ENCODE data around the gene LENEP.

Gene LENEP

DNA sequence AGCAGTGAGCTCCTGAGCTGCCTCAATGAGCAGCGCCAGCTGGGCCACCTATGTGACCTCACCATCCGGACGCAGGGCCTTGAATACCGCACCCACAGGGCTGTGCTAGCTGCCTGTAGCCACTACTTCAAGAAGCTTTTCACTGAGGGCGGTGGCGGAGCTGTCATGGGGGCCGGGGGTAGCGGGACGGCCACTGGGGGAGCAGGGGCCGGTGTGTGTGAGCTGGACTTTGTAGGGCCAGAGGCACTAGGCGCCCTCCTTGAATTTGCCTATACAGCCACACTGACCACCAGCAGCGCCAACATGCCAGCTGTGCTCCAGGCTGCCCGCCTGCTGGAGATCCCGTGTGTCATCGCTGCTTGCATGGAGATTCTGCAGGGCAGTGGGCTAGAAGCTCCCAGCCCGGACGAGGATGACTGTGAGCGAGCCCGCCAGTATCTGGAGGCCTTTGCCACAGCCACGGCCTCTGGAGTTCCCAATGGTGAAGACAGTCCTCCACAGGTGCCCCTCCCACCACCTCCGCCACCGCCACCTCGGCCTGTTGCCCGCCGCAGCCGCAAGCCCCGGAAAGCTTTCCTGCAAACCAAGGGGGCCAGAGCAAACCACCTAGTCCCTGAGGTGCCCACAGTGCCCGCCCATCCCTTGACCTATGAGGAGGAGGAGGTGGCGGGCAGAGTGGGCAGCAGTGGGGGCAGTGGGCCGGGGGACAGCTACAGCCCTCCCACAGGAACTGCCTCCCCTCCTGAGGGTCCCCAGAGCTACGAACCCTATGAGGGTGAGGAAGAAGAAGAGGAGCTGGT, 21.5 kb downstream of the LENEP start:
- TF ChIP-seq, protein P1, sequence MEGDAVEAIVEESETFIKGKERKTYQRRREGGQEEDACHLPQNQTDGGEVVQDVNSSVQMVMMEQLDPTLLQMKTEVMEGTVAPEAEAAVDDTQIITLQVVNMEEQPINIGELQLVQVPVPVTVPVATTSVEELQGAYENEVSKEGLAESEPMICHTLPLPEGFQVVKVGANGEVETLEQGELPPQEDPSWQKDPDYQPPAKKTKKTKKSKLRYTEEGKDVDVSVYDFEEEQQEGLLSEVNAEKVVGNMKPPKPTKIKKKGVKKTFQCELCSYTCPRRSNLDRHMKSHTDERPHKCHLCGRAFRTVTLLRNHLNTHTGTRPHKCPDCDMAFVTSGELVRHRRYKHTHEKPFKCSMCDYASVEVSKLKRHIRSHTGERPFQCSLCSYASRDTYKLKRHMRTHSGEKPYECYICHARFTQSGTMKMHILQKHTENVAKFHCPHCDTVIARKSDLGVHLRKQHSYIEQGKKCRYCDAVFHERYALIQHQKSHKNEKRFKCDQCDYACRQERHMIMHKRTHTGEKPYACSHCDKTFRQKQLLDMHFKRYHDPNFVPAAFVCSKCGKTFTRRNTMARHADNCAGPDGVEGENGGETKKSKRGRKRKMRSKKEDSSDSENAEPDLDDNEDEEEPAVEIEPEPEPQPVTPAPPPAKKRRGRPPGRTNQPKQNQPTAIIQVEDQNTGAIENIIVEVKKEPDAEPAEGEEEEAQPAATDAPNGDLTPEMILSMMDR (IDR thresholded peaks at IDR 0.05), result no peak
- no peak overlapping the region for H3K4me3 ChIP-seq
- peak overlapping the region in 1 of 2 donors; percentile 97 for H3K27ac ChIP-seq
- no peak for DNase-seq (ENCODE audit: low spot score)

DNA sequence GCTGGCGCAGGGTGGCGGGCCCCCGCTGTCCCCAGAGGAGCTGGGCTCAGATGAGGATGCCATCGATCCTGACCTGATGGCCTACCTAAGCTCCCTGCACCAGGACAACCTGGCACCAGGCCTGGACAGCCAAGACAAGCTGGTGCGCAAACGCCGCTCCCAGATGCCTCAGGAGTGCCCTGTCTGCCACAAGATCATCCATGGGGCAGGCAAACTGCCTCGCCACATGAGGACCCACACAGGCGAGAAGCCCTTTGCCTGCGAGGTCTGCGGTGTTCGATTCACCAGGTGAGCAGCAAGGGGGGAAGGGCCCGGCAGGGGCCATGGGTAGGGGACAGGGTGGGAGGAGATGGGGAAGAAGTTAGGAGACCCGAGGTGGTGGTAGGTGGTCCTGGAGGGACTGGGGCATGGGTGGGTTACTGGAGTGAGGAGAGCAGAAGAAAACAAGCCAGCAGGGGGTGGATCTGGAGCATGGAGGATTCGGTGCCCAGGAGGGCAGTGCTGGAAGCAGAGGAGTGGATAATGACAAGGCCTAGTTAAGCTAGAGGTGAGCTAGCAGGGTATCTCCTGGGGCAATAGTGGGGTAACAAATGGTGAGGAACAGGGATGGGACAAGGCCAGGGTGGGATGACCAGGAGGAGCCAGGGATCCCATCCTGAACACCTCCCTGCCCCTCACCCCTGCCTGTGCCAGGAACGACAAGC, 22.3 kb downstream of the LENEP start:
- no peak for DNase-seq (ENCODE audit: low spot score)
- Histone ChIP-seq H3K4me3 (no peak overlapping the region), H3K27ac (peak overlapping the region in 1 of 2 donors; percentile 97)
- TF ChIP-seq, protein P1 (IDR thresholded peaks at IDR 0.05), result no peak

DNA sequence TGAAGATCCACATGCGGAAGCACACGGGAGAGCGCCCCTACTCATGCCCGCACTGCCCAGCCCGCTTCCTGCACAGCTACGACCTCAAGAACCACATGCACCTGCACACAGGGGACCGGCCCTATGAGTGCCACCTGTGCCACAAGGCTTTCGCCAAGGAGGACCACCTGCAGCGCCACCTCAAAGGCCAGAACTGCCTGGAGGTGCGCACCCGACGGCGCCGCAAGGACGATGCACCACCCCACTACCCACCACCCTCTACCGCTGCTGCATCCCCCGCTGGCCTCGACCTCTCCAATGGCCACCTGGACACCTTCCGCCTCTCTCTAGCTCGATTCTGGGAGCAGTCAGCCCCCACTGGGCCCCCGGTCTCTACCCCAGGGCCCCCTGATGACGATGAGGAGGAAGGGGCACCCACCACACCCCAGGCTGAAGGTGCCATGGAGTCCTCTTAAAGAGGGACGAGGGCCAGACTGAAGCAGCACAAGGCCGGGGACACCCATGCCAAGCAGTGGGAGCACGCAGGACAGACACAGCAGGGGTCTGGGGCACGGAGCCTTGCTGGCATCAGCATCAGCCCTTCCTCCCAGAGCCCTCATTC, 22.9 kb downstream of the LENEP start:
- H3K27ac ChIP-seq, result peak overlapping the region; percentile 84 to 97
- H3K4me3 ChIP-seq, result no peak overlapping the region
- DNase-seq (ENCODE audit: low spot score), result no peak
- TF ChIP-seq, protein P1 (IDR thresholded peaks at IDR 0.05), result no peak

DNA sequence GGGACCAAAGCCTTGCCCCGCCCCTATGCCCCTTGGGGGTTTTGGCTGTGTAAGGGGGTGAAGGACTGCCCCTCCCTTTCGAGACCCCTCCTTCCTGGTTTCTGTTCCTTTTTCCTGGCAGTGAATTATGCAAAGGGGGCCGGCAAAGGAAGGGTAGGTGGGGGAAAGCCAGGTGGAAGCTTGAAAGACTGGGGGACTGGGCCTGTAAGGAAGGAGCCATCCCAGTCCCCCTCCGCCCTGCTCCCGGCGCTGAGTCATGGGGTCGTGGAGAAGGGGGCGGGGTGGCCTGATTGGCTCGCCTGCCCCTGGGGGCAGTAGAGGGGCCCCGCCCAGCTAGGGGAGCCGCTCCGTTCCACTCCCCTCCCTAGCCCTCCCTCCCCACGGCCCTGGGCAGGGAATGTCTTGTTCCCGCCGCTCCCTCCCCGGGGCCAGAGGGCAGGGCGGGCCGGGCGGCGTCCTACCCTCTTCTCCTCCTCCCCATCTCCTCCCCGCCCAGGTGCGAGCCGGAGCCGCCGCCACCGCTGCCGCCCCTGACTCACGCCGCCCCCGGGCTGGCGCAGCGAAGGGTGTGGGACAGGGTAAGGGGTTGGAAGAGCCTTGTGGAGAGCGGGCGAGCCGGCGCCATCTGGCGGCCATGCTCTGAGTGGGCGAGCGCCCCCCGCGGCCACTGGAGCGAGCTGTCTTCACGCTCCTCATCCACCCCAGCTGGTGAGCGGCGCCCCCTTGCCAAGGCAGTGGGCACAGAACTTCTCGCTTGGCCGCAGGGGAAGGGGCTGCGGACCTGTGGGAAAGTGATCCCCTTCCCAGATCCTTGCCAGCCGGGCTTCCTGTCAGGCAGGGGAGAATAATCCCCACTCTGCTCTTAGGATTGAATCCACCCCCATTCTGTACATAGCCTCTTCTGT, 23.9 kb downstream of the LENEP start:
- H3K27ac ChIP-seq, result peak overlapping the region; percentile 84 to 97
- DNase-seq (ENCODE audit: low spot score), result peak; percentile 96
- H3K4me3 ChIP-seq, result peak overlapping the region; percentile 79
- TF ChIP-seq, protein P1 (IDR thresholded peaks at IDR 0.05), result peak; percentile 99

DNA sequence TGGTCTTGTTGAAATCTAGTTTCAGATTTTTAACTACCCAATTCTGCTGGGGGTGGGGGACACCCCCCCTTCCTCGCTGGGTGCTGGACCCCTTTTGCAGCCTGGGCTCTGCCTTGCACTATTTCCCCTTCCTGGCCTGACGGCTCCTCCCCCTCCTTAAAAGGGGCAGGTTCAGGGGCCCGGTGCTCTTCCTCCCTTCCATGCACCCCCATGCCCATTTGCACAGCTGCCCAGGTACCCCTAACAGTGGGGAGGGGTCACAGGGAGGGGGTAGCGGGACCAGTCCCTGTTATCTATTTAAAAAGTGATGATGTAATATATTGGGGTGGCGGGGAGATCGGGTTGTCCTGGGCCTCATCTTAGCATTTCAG, 24.5 kb downstream of the LENEP start:
- TF ChIP-seq, protein P1 (IDR thresholded peaks at IDR 0.05), result no peak
- Histone ChIP-seq H3K27ac (peak overlapping the region; percentile 84 to 97), H3K4me3 (peak overlapping the region; percentile 79)
- no peak for DNase-seq (ENCODE audit: low spot score)

DNA sequence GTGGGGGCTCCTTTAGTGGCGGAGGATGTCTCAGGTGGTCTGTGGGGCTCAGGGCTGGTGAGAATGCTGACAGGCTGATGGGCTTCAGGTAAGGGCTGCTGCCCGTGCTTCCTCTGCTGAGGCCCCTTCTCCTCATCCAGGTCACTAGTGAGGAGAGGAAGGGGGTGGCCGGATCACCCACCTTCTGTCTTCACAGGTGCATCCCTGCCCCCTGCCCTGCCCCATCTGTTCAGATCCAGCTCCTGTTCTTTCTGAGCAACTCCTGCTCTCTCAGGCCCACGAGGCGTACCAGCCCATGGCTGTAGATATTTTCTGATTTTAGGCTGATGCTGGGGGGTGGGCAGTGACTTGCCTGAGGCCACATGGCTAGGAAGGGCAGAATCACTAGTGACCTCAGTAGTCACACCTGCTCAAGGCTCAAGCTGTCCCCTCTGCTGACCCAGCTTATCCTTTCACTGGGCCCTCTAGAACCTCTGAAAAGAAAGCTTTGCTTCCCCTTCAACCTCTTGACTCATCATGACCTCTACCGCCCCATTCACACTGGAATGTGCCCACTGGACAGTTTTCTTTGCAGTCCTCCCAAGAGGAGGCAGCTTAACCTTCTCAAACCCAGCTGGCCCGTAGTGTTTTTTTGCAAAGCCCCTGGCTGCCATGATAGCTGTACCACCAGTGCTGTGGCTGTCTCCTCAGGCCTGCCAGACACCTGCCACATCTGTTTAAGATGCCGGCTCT, 25.4 kb downstream of the LENEP start:
- TF ChIP-seq, protein P1 (IDR thresholded peaks at IDR 0.05), result no peak
- DNase-seq (ENCODE audit: low spot score), result no peak
- Histone ChIP-seq H3K27ac (peak overlapping the region in 1 of 2 donors; percentile 97), H3K4me3 (no peak overlapping the region)
